HG02938 (cell line): ENCODE measurements around the gene IRF7.

ENCODE experiments used
- ATAC-seq: cut with Tn5 transposase; IDR thresholded peaks from one replicate; pipeline ENCODE4 v1.9.1; 2021; ENCODE audit warnings: mild to moderate bottlenecking, moderate library complexity; ENCODE audit not compliant: unreplicated experiment

The IRF7 gene

GRCh38 chr11:609341-609811 lies 6.4 kb downstream of the IRF7 start:
- no peak for ATAC-seq

GRCh38 chr11:608791-609251 lies 6.9 kb downstream of the IRF7 start:
- no peak for ATAC-seq

GRCh38 chr11:607971-608659 lies 7.6 kb downstream of the IRF7 start:
- ATAC-seq = no peak

- no peak for ATAC-seq
Measured at GRCh38 chr11:607020-607780, 8.6 kb downstream of the IRF7 start.

- no peak for ATAC-seq
Measured at GRCh38 chr11:606245-606644, 9.5 kb downstream of the IRF7 start.

GRCh38 chr11:605286-606129 lies 10.2 kb downstream of the IRF7 start:
- ATAC-seq = no peak

GRCh38 chr11:603154-603553 lies 12.6 kb downstream of the IRF7 start:
- no peak for ATAC-seq

- ATAC-seq = no peak
Measured at GRCh38 chr11:601573-602245, 14.0 kb downstream of the IRF7 start.

GRCh38 chr11:598005-598680 lies 17.6 kb downstream of the IRF7 start:
- ATAC-seq = no peak

GRCh38 chr11:597166-597725 lies 18.5 kb downstream of the IRF7 start:
- ATAC-seq = no peak

GRCh38 chr11:596374-596773 lies 19.4 kb downstream of the IRF7 start:
- no peak for ATAC-seq

- no peak for ATAC-seq
Measured at GRCh38 chr11:595400-595799, 20.4 kb downstream of the IRF7 start.

GRCh38 chr11:593347-593746 lies 22.4 kb downstream of the IRF7 start:
- ATAC-seq = no peak

GRCh38 chr11:592918-593317 lies 22.8 kb downstream of the IRF7 start:
- ATAC-seq = no peak

- ATAC-seq = no peak
Measured at GRCh38 chr11:592501-592900, 23.2 kb downstream of the IRF7 start.

- ATAC-seq = no peak
Measured at GRCh38 chr11:590997-591396, 24.8 kb downstream of the IRF7 start.

GRCh38 chr11:589798-590197 lies 26.0 kb downstream of the IRF7 start:
- ATAC-seq = no peak

GRCh38 chr11:587978-588380 lies 27.8 kb downstream of the IRF7 start:
- no peak for ATAC-seq

- no peak for ATAC-seq
Measured at GRCh38 chr11:587546-587945, 28.2 kb downstream of the IRF7 start.
